Right cardiac atrium (tissue), 5 donors: ENCODE data around the gene GNA15. TPM values are rescaled to one million over a fixed set of nuclear protein-coding genes. Genes with fewer than 3 reads are reported as not detected.

Experiments
- ATAC-seq, 2 donors: fragments of 200-7000 bp; cut with Tn5 transposase; one replicate each; pipeline versions ENCODE4 v1.8.0 to v1.9.1; 2020; ENCODE audit warnings: moderate library complexity in 2 of 2, mild to moderate bottlenecking in 1 of 2
- DNase-seq, 3 donors: peaks; one replicate each; pipeline ENCODE4 v3.0.0-alpha.2; 2020
- H3K27ac ChIP-seq: one replicate; pipeline ENCODE4 v1.5.1; 2013; ENCODE audit warnings: mild to moderate bottlenecking, low read length, control low read depth, moderate library complexity
- H3K27me3 ChIP-seq: one replicate; pipeline ENCODE4 v1.6.1; 2013; ENCODE audit not compliant: control insufficient read depth, insufficient read depth
- H3K4me1 ChIP-seq: one replicate; pipeline ENCODE4 v1.6.1; 2013; ENCODE audit warnings: low read length; ENCODE audit not compliant: control insufficient read depth, insufficient read depth
- H3K4me3 ChIP-seq: one replicate; pipeline ENCODE4 v1.5.1; 2013; ENCODE audit warnings: low read length, control low read depth
- H3K9me3 ChIP-seq: one replicate; pipeline ENCODE4 v1.6.1; 2013; ENCODE audit warnings: low read length; ENCODE audit not compliant: control insufficient read depth
- WGBS: extraction: QIAGEN DNeasy Blood & Tissue Kit; methylation state at CpG from one replicate; pipeline ENCODE4 v1.1.7; 2013; 5-methylcytosine and 5-hydroxymethylcytosine counted together
- intact Hi-C, 4 donors: fragments of 100-400 bp; cut with DNase I; formaldehyde crosslinking; loops; one replicate each; pipeline versions ENCODE4 v1.11.0 to v1.14.0; 2022 to 2023
- polyA plus RNA-seq: library from polyadenylated mRNA; stranded (reverse); fragments of 200-250 nt; gene quantifications from one replicate; pipeline ENCODE4 v1.2.3, GENCODE V29; 2013
- total RNA-seq, 4 donors: library from RNA; stranded (reverse); fragmentation: NEBNext Ultra II Directional; extraction: Animal tissue kit (Norgen Biotek cat#: 25700); gene quantifications; one replicate each; pipeline ENCODE4 v1.2.1, GENCODE V29; 2021
- donor health status: healthy with polysubstance abuse.
- donor health status: DM: no; HTN: yes; CAD: no.
- donor health status: DM: no; HTN: no; CAD: no.
- donor health status: DM: no; HTN: yes; CAD: no; lungs with severe emphysema.
- donor health status: DM: yes; HTN: yes; CAD: no.

GNA15 gene
- total and polyA plus RNA-seq, 5 donors = 1.00 to 2.5 (median 1.8) TPM

- Histone ChIP-seq H3K27ac (no peak overlapping the region), H3K9me3 (no peaks in the 10 kb centered on the region), H3K4me1 (no peaks in the 10 kb centered on the region), H3K4me3 (no peak overlapping the region), H3K27me3 (no peaks in the 10 kb centered on the region)
- intact Hi-C loops = no loop called here
- WGBS = 87% methylated on average over 43 of the region's 43 CpGs
- DNase-seq = no peak
- ATAC-seq = no peak
These were observed 71.8 kb downstream of the GNA15 start for GRCh38 chr19:3207461-3208242.

GRCh38 chr19:3208317-3209207 lies 72.7 kb downstream of the GNA15 start:
- ATAC-seq (no peak), DNase-seq (peak in 1 of 3 donors; percentile 52)
- Histone ChIP-seq H3K27me3 (no peaks in the 10 kb centered on the region), H3K4me1 (no peaks in the 10 kb centered on the region), H3K4me3 (no peak overlapping the region), H3K27ac (no peak overlapping the region), H3K9me3 (no peaks in the 10 kb centered on the region)
- intact Hi-C loops = no loop called here
- WGBS = 88% methylated on average over 33 of the region's 33 CpGs

- intact Hi-C loops = no loop called here
- H3K27ac ChIP-seq = no peak overlapping the region
- 42% methylated on average over 20 of the region's 20 CpGs for WGBS
These were observed 74.6 kb downstream of the GNA15 start for GRCh38 chr19:3210347-3211017.

GRCh38 chr19:3211191-3211590 lies 75.4 kb downstream of the GNA15 start:
- DNase-seq (peak in 1 of 3 donors; percentile 51), ATAC-seq (no peak)
- Histone ChIP-seq H3K9me3 (no peaks in the 10 kb centered on the region), H3K27me3 (no peaks in the 10 kb centered on the region), H3K4me1 (no peaks in the 10 kb centered on the region), H3K27ac (no peak overlapping the region), H3K4me3 (no peak overlapping the region)
- intact Hi-C loops = no loop called here
- 48% methylated on average over 12 of the region's 12 CpGs for WGBS

More at GRCh38 chr19:3210347-3211017, 74.6 kb downstream of the GNA15 start:
- Histone ChIP-seq H3K4me3 (no peak overlapping the region), H3K4me1 (no peaks in the 10 kb centered on the region), H3K9me3 (no peaks in the 10 kb centered on the region), H3K27me3 (no peaks in the 10 kb centered on the region)
- ATAC-seq (peak; percentile 34 to 67), DNase-seq (peak in 2 of 3 donors; percentile 78 to 80)

GRCh38 chr19:3213159-3213558 lies 77.3 kb downstream of the GNA15 start:
- H3K27ac ChIP-seq = no peak overlapping the region
- intact Hi-C loops = no loop called here
- H3K4me3 ChIP-seq = no peak overlapping the region
- H3K4me1 ChIP-seq = no peaks in the 10 kb centered on the region
- ATAC-seq = no peak
- whole genome bisulfite sequencing = 92% methylated on average over 7 of the region's 7 CpGs
- DNase-seq = peak in 1 of 3 donors; percentile 36
- no peaks in the 10 kb centered on the region for H3K27me3 ChIP-seq
- H3K9me3 ChIP-seq = no peaks in the 10 kb centered on the region

Other genes starting within 250 kb of the GNA15 start
- 1 to 10 TPM; 1.9 to 3.1 (median 2.4) TPM for gene ZNF57, start 235.1 kb upstream of the GNA15 start, total RNA-seq
- 1.9 TPM for gene ZNF57, start 235.1 kb upstream of the GNA15 start, polyA plus RNA-seq
- 1 to 10 TPM; 2.1 to 4.0 (median 2.9) TPM for gene ZNF77, start 191.1 kb upstream of the GNA15 start, total RNA-seq
- 2.1 TPM for gene ZNF77, start 191.1 kb upstream of the GNA15 start, polyA plus RNA-seq
- gene TLE6, start 158.5 kb upstream of the GNA15 start, total RNA-seq = 1 to 10 TPM in 2 of 4 donors, under 1 TPM in 2; 0.28 to 2.2 (median 1.2) TPM
- gene TLE6, start 158.5 kb upstream of the GNA15 start, polyA plus RNA-seq = 2.1 TPM
- 100 to 1,000 TPM in 1 of 4 donors, 10 to 100 TPM in 3; 78.4 to 102 (median 88.1) TPM for gene TLE2, start 106.8 kb upstream of the GNA15 start, total RNA-seq
- 68.6 TPM for gene TLE2, start 106.8 kb upstream of the GNA15 start, polyA plus RNA-seq
- 1,000 to 10,000 TPM in 2 of 4 donors, 100 to 1,000 TPM in 2; 784 to 1,020 (median 971) TPM for gene TLE5, start 73.5 kb upstream of the GNA15 start, total RNA-seq
- gene TLE5, start 73.5 kb upstream of the GNA15 start, polyA plus RNA-seq = 1,565 TPM
- gene GNA11, start 41.7 kb upstream of the GNA15 start, total RNA-seq = 10 to 100 TPM; 63.3 to 71.6 (median 69.7) TPM
- 69.8 TPM for gene GNA11, start 41.7 kb upstream of the GNA15 start, polyA plus RNA-seq
- under 1 TPM; 0.33 to 0.96 (median 0.74) TPM for gene S1PR4, start 42.7 kb downstream of the GNA15 start, total RNA-seq
- gene S1PR4, start 42.7 kb downstream of the GNA15 start, polyA plus RNA-seq = 0.97 TPM
- 10 to 100 TPM; 25.8 to 36.6 (median 27.9) TPM for gene NCLN, start 49.9 kb downstream of the GNA15 start, total RNA-seq
- 20.3 TPM for gene NCLN, start 49.9 kb downstream of the GNA15 start, polyA plus RNA-seq
- gene CELF5, start 88.6 kb downstream of the GNA15 start, total RNA-seq = under 1 TPM in 2 of 4 donors, not detected in 2; 0.14 to 0.20 TPM
- not detected for gene CELF5, start 88.6 kb downstream of the GNA15 start, polyA plus RNA-seq
- gene NFIC, start 230.6 kb downstream of the GNA15 start, total RNA-seq = 100 to 1,000 TPM; 175 to 223 (median 188) TPM
- gene NFIC, start 230.6 kb downstream of the GNA15 start, polyA plus RNA-seq = 186 TPM